Sigmoid colon (tissue), 7 donors: ENCODE results near the gene CYP46A1. TPM values are rescaled to one million over a fixed set of nuclear protein-coding genes. Genes with fewer than 3 reads are reported as not detected.

Experiments used
- DNase-seq: peaks from one replicate; pipeline ENCODE4 v3.0.0-alpha.2; 2019
- H3K27ac ChIP-seq, 4 donors: fragments of 200-600 bp; sonication (generic); one replicate each; pipeline ENCODE4 v1.5.1; 2016 to 2019; ENCODE audit warnings: mild to moderate bottlenecking in 1 of 4
- H3K27me3 ChIP-seq, 3 donors: fragments of 200-600 bp; sonication (generic); one replicate each; pipeline ENCODE4 v1.5.1; 2019; ENCODE audit warnings: mild to moderate bottlenecking in 1 of 3
- H3K36me3 ChIP-seq, 4 donors: fragments of 200-600 bp; sonication (generic); one replicate each; pipeline ENCODE4 v1.5.1; 2016 to 2019
- H3K4me1 ChIP-seq, 4 donors: fragments of 200-600 bp; sonication (generic); one replicate each; pipeline ENCODE4 v1.5.1; 2017 to 2019
- H3K4me3 ChIP-seq, 4 donors: fragments of 200-600 bp; sonication (generic); one replicate each; pipeline ENCODE4 v1.5.1; 2017 to 2019; ENCODE audit warnings: mild to moderate bottlenecking in 2 of 4, moderate library complexity in 1 of 4
- H3K9me3 ChIP-seq, 4 donors: fragments of 200-600 bp in 3 of 4; sonication (generic) in 3 of 4; one replicate each; pipeline versions ENCODE4 v1.5.1 to v1.6.1; 2013 to 2019
- EP300 ChIP-seq, 4 donors: sonication (generic); formaldehyde crosslinking; IDR thresholded peaks; one replicate each; pipeline ENCODE4 v1.6.1; 2017; ENCODE audit warnings: antibody characterized with exemption in 4 of 4
- POLR2A ChIP-seq, 2 donors: fragments of 450-650 bp; IDR thresholded peaks; one replicate each; pipeline ENCODE4 v1.6.1; 2016; ENCODE audit warnings: antibody characterized with exemption in 2 of 2, mild to moderate bottlenecking in 2 of 2, moderate library complexity in 2 of 2
- POLR2AphosphoS5 ChIP-seq, 4 donors: sonication (generic); formaldehyde crosslinking; IDR thresholded peaks; one replicate each; pipeline ENCODE4 v1.6.1; 2017; ENCODE audit warnings: antibody characterized with exemption in 4 of 4
- WGBS, 2 donors: extraction: QIAGEN DNeasy Blood & Tissue Kit; methylation state at CpG; one replicate each; pipeline ENCODE4 v1.1.7; 2013; 5-methylcytosine and 5-hydroxymethylcytosine counted together
- intact Hi-C: fragments of 100-400 bp; cut with DNase I; formaldehyde crosslinking; loops from one replicate; pipeline ENCODE4 v1.15.1; 2023
- polyA plus RNA-seq, 3 donors: library from polyadenylated mRNA; stranded (reverse); fragments of 200-250 nt; gene quantifications; one replicate each; pipeline ENCODE4 v1.2.3, GENCODE V29; 2013
- total RNA-seq, 4 donors: library from RNA; depleted of rRNA; stranded (reverse); fragments of >200 nt; gene quantifications; one replicate each; pipeline ENCODE4 v1.1.0, GENCODE V29; 2016
- TF ChIP-seq, protein P1 (sequence below), 4 experiments: fragments of 450-650 bp in 3 of 4; fragments of 200-600 bp in 1 of 4; IDR thresholded peaks; one replicate each; pipeline ENCODE4 v1.5.1; 2016 to 2019; ENCODE audit warnings: antibody characterized with exemption in 4 of 4, mild to moderate bottlenecking in 3 of 4, moderate library complexity in 2 of 4
- donor health status: healthy with polysubstance abuse.
- donor health status: Bipolar disorder and iron deficiency.
- donor health status: healthy.

Gene CYP46A1
- total and polyA plus RNA-seq, 7 donors, result under 0.01 to 2.0 (median 0.84) TPM; not detected in 1

DNA sequence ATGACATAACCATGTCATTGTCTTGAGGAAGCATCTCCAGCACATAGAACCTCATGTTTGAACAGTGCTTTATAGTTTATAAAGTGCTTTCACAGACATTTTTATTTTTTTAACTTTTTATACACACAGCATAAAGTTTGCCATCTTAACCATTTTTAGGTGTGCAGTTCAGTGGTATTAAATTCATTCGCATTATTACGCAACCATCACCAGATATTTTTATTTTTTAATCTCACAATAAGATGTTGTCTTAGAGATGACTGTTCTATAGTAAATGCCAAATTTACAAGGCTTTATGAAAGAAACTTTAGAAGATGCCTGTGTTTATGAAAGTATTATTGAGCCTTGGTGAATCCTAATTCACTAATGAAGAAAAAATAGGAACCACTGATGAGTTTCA is 19.9 kb downstream of the CYP46A1 start:
- intact Hi-C loops, result no loop called here
- Histone ChIP-seq H3K4me1 (no peaks in the 10 kb centered on the region), H3K4me3 (no peak overlapping the region), H3K27ac (no peak overlapping the region), H3K36me3 (no peaks in the 10 kb centered on the region), H3K9me3 (peaks cover 0 to 11% (median 7%) of the 10 kb centered on the region in 4 donors), H3K27me3 (no peaks in the 10 kb centered on the region)
- WGBS, 2 donors, result 96 to 98% methylated on average over 2 of the region's 2 CpGs
- no peak for DNase-seq
- TF ChIP-seq, protein P1, sequence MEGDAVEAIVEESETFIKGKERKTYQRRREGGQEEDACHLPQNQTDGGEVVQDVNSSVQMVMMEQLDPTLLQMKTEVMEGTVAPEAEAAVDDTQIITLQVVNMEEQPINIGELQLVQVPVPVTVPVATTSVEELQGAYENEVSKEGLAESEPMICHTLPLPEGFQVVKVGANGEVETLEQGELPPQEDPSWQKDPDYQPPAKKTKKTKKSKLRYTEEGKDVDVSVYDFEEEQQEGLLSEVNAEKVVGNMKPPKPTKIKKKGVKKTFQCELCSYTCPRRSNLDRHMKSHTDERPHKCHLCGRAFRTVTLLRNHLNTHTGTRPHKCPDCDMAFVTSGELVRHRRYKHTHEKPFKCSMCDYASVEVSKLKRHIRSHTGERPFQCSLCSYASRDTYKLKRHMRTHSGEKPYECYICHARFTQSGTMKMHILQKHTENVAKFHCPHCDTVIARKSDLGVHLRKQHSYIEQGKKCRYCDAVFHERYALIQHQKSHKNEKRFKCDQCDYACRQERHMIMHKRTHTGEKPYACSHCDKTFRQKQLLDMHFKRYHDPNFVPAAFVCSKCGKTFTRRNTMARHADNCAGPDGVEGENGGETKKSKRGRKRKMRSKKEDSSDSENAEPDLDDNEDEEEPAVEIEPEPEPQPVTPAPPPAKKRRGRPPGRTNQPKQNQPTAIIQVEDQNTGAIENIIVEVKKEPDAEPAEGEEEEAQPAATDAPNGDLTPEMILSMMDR (IDR thresholded peaks at IDR 0.05), result no peak
- TF ChIP-seq POLR2A (IDR thresholded peaks at IDR 0.05) (no peak), POLR2AphosphoS5 (IDR thresholded peaks at IDR 0.05) (no peak), EP300 (IDR thresholded peaks at IDR 0.05) (no peak)

DNA sequence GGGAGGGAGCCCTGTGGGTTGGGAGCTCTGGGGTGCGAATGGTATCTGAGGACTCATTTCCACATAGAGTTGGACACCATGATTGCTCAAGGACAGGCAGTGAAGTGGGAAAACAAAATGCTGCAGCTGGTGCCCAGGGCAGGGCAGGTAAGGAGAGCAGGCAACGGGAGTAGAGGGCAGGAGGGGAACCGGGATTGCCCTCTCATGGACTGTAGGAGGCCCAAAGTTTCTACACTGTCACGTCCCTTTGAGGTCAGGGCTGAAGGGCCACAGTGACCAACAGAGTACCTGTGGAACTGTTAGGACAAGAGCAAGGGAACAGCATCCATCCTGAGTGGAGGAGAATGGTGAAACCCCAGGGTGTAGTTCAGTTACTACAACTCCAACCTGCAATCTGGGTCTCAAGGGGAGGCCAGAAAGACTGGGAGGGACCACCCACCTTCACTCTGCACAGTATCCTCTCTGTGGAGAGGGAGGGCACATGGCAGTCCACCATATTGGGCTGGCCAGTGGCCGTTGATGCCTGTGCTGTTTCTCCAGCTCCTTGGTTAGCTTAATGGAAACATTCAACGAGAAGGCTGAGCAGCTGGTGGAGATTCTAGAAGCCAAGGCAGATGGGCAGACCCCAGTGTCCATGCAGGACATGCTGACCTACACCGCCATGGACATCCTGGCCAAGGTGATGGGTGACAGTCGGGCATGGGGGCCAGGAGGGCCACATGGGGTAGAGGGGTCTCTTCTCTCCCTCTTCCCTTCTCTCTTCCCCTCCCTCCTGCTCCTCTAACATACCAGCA is 22.2 kb downstream of the CYP46A1 start:
- 67 to 77% methylated on average over 8 of the region's 8 CpGs for WGBS, 2 donors
- no peak for DNase-seq
- no peak overlapping the region for H3K27ac ChIP-seq
- no peaks in the 10 kb centered on the region for H3K4me1 ChIP-seq
- no peaks in the 10 kb centered on the region for H3K27me3 ChIP-seq
- no peaks in the 10 kb centered on the region for H3K36me3 ChIP-seq
- H3K4me3 ChIP-seq, result no peak overlapping the region
- TF ChIP-seq, protein P1 (IDR thresholded peaks at IDR 0.05), result no peak
- TF ChIP-seq POLR2A (IDR thresholded peaks at IDR 0.05) (no peak), POLR2AphosphoS5 (IDR thresholded peaks at IDR 0.05) (no peak), EP300 (IDR thresholded peaks at IDR 0.05) (no peak)
- H3K9me3 ChIP-seq, result peaks cover 0 to 11% (median 7%) of the 10 kb centered on the region in 4 donors
- intact Hi-C loops, result no loop called here

DNA sequence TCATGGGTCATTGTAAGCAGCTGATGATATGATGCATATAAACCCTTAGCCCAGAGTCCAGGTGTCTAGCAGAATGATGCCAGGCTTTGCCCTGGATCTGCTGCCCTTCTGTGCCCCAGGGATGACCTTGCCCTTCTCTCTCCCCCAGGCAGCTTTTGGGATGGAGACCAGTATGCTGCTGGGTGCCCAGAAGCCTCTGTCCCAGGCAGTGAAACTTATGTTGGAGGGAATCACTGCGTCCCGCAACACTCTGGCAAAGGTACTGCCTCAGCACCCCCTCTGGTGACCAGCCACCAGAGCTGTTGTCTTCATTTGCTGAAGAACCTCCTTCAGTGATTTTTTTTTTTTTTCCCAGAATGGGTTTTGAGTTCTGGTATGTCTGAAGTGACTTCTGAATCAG is 23.3 kb downstream of the CYP46A1 start:
- H3K4me3 ChIP-seq, result no peak overlapping the region
- no peaks in the 10 kb centered on the region for H3K4me1 ChIP-seq
- no peaks in the 10 kb centered on the region for H3K27me3 ChIP-seq
- H3K36me3 ChIP-seq, result no peaks in the 10 kb centered on the region
- H3K27ac ChIP-seq, result no peak overlapping the region
- TF ChIP-seq POLR2A (IDR thresholded peaks at IDR 0.05), result no peak
- no peak for TF ChIP-seq EP300 (IDR thresholded peaks at IDR 0.05)
- TF ChIP-seq POLR2AphosphoS5 (IDR thresholded peaks at IDR 0.05), result no peak
- TF ChIP-seq, protein P1 (IDR thresholded peaks at IDR 0.05), result no peak
- H3K9me3 ChIP-seq, result peaks cover 0 to 11% (median 5%) of the 10 kb centered on the region in 4 donors
- DNase-seq, result no peak
- WGBS, 2 donors, result 95 to 97% methylated on average over 2 of the region's 2 CpGs
- intact Hi-C loops, result no loop called here

DNA sequence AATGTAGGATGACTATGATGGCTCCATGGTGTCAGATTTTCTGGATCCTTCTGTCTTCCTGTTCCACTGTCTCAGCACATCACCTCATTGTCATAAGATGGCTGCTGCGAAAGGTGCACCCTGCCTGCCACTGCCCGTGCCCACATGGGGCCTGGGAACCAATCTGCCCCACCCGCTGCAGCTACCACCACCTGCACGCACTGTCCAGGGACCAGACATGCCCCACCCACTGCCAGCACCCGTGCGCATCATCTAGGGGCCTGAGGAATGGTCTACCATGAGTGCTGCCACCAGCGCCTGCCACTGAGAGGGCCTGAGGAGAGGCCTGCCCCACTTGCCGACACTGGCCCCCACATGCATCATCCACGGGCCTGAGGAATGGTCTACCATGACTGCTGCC is 23.8 kb downstream of the CYP46A1 start:
- Histone ChIP-seq H3K27ac (no peak overlapping the region), H3K36me3 (no peaks in the 10 kb centered on the region), H3K27me3 (no peaks in the 10 kb centered on the region), H3K4me1 (no peaks in the 10 kb centered on the region), H3K9me3 (peaks cover 0 to 10% (median 5%) of the 10 kb centered on the region in 4 donors), H3K4me3 (no peak overlapping the region)
- intact Hi-C loops, result no loop called here
- WGBS, 2 donors, result 91 to 94% methylated on average over 9 of the region's 9 CpGs
- TF ChIP-seq POLR2AphosphoS5 (IDR thresholded peaks at IDR 0.05), result no peak
- TF ChIP-seq POLR2A (IDR thresholded peaks at IDR 0.05), result no peak
- TF ChIP-seq, protein P1 (IDR thresholded peaks at IDR 0.05), result no peak
- no peak for TF ChIP-seq EP300 (IDR thresholded peaks at IDR 0.05)
- no peak for DNase-seq
